ENCODE results near the gene NOXA1.

Gene NOXA1

GRCh38 chr9:137387891-137388560, 35.2 kb upstream of the NOXA1 start:
- DNase-seq: no peak

DNA sequence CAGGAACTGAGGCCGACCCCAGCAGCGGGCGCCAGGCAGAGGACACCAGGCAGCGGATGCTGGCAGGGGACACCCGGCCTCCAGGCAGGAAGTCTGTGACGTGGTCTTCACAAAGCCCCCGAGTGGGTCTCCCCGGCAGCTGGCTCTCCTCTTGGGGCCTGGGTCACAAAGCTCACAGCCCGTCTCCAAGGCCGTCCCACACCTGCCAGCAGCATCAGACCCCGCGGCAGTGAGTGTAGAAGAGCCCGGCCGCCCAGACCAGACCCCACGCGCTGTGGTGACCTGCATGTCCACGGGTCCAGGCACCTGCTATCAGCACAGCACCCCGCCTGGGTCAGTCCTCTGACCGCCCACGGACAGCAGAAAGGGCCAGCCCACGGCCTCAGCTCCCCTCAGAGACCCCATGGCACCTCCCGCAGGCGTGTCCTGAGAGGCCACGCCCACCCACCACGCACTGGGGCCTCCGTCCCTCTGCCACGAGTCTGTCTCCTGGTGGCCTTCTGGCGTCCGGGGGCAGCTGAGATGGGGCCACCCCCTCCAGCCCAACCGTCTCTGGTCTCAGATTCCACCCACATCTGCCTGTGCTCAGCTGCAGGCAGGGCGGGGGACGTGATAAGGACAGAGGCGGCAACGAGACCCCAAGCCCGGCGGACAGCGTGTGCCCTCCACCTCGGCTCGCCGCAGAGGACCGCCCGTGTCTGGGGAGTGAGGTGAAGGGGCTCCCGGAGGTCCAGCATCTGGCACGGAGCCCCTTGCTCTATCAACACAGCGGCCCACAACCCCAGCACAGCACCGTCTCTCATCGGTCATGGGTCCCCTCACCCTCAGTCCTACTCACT, 34.4 kb upstream of the NOXA1 start:
- DNase-seq: no peak

DNA sequence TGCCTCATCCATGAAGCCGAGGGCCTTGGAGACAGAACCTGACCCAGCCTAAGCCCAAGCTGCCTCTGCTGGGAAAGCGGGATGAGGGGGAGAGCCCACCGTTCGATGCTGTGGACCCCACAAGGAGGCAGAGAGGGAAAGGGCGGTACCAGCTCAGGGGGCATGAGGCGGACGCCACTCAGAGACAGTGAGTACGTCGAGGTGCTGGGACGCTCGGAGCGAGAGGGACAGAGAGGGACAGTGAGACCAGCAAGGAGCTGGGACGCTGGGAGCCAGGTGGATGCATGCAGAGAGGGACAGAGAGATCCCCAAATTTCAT, 33.8 kb upstream of the NOXA1 start:
- DNase-seq: no peak

DNA sequence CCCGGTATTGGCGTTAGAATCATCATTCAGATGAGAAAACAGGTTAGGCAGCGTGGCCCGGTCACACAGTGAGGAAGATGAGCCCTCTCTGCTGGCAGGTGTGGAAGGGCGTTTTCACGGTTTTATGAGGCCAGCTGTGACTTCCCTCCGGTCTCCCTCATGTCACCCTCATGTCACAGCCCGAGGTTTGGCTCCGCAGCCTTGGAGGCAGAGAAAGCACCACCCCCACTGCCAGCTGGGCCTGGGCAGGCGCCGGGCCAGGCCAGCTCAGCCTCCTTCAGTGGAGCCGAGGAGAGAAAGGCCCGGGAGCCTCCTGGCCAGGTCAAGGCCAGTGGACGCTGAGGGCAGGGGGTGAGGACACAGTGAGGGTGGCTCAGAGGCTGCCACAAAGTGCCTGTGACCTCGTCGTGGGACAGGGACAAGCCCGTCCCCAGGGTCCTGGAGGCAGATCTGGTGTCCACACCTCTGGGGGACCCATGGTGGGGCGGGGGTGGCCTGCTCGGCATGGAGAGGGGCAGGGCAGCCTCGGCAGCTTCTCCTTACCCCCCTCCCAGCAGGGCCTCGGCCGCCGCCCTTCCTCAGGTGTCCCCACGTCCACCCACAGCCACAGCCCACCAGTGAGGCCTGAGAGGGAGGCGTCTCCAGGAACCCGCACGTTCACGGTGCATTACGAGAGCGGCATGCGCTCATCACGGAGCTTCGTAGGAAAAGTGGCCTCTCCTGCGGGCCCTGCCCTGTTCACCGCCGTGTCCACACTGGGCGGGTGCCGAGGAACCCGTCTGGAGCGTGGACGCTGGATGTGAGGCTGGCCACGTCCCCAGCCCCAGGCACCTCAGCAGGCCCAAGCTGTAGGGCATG, 32.4 kb upstream of the NOXA1 start:
- DNase-seq: no peak

DNA sequence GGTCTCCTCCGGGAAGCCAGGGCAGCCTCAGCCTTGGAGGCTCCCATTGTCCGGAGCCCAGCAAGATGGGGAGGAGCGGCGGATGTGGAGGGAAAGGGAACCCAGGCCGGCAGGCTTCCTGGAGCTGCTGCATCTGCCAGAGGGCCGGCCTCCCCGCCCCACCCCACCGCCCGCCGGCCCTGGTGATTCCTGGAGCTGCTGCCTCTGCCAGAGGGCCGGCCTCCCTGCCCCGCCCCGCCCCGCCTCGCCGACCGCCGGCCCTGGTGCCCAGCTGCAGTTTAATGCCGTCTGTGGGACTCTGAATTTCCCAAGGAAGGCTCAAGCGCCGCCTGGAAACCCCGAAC, 31.8 kb upstream of the NOXA1 start:
- no peak for DNase-seq

GRCh38 chr9:137392232-137393007, 30.8 kb upstream of the NOXA1 start:
- no peak for DNase-seq

DNA sequence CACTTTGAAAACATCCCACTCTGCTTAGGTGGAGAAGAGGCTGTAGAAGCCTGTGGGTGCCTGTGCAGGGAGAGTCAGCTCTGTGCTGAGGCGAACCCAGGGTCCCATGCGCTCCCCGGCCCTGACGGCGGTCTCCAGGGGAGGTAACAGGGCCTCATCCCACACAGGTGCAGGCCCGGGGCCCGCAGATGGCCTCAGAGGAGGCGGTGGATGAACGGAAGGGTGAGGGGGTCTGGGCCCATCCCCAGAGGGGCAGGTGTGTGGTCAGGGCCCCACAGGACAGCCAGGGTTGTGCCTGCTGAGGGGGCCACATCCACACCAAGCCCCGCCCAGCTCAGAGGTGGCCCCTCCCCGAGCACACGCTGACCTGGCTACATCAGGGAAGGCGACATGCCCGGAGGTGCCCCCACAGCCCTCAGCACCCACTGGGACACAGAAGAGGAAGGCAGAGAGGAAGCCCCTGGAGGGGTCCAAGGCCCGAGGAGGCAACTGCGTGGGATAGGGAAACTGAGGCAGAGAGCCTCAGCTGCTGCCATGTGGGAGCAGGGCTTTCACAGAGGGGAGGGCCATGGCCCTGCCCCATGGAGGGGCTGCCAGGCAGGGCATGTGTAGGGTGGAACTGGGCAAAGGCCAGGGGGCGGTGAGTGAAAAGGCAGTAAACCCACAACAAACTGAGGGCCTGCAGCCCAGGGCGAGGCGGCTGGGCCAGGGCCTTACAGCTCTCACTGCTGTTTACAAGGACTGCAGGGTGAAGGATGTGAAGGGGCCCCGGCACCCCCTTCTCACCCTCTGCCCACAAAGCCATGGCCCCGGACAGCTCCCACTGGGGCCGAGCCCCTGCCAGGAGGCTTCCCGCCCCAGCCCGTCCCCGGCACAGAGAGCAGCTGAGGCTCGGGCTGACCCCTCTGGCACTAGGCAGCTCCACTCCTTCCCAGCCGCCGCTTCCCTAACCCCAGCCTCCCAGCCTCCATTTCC, 29.7 kb upstream of the NOXA1 start:
- no peak for DNase-seq

DNA sequence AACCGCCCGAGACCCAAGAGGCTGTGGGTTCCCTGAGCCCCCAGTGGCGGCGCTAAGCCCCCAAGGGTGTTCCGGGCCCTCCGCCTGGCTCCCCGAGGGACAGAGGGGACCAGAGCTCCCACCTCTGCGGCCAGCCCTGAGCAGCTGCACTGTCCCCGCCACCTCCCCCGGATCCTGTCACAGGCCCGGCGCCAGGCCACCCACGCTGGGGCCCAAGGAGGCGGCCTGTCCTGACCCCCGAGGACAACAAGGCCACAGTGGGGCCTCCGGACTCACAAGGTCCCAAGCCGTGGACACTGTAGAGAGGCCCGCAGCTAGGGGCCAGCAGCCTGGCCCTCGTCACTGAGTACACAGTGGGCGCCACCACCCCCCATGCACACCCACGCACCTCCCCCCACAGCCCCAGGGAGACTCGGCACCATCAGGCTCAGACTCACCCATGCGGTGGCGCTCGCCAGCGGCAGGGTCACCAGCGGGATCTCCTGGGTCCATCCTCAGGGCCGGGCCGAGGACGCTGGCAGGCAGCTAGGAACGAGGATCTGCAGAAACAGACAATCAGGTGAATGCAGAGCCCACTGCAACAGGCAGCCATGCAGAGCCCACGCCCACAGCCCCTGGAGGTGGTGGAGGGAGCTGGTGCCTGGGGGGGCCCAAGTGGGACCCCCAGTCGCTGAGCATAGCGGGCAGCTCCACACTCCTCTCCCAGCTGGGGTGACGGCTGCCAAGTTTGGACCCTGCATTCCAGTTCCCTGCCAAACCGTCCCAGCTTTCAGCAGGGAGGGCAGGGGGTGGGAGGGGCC, 28.1 kb upstream of the NOXA1 start:
- no peak for DNase-seq

- DNase-seq: no peak
Measured at GRCh38 chr9:137395666-137396010, 27.6 kb upstream of the NOXA1 start.

GRCh38 chr9:137396227-137396626, 27.0 kb upstream of the NOXA1 start:
- no peak for DNase-seq

- no peak for DNase-seq
Measured at GRCh38 chr9:137396634-137397367, 26.4 kb upstream of the NOXA1 start.

DNA sequence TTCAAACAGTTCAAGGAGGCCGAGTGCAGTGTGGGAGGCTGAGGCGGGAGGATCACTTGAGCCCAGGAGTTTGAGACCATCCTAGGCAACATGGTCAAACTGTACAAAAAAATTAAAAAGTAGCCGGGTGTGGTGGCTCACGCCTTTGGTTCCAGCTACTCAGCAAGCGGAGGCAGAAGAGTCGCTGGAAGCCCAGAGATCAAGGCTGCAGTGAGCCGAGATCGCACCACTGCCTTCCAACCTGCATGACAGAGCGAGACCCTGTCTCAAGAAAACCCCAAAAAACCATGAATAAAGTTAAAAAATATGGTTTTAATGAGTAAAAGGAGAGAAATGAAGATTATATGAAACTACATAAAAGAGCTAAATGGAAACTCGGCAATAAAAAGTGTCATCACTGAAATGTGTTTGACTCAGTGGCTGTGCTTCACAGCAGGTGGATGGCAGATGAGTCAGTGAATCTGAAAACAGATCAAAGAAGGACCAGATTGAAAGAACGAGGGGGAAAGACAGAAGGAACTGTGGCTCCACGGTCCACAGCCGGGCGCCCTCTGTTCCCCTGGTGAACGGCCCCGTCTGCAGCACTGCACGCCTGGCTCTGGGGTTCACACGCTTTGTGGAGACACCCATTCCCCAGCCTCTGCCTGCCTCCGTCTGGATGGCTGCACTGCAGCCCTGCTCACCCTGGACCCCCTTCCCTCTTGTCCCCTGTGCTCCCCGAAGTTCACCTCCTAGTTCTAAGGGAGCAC, 25.3 kb upstream of the NOXA1 start:
- DNase-seq: no peak

GRCh38 chr9:137398561-137399468, 24.4 kb upstream of the NOXA1 start:
- no peak for DNase-seq

DNA sequence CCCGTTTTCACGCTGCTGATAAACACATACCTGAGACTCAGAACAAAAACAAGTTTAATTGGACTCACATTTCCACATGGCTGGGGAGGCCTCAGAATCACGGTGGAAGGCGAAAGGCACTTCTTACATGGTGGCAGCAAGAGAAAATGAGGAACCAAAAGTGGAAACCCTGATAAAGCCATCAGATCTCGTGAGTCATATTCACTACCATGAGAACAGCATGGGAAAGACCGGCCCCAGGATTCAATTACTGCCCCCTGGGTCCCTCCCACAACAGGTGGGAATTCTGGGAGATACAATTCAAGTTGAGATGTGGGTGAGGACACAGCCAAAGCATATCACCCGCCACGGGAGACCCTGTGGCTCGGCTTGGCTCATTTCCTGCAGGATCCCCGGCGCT, 20.4 kb upstream of the NOXA1 start:
- DNase-seq: no peak

GRCh38 chr9:137403269-137403668, 19.9 kb upstream of the NOXA1 start:
- no peak for DNase-seq

- no peak for DNase-seq
Measured at GRCh38 chr9:137404961-137405567, 18.1 kb upstream of the NOXA1 start.

GRCh38 chr9:137405677-137406081, 17.5 kb upstream of the NOXA1 start:
- no peak for DNase-seq

Measured in CD4-positive, alpha-beta T cell treated with Interferon alpha-2 for 1 hour (primary cell).